HG03135 (cell line): ENCODE measurements around the gene ALDH1A1.
"Not testable (repeated sequence)": the region's sequence is repeated elsewhere in the genome, so short reads cannot be mapped to it uniquely, and the experiment has no call there.

Source experiments
- ATAC-seq: cut with Tn5 transposase; IDR thresholded peaks from one replicate; pipeline ENCODE4 v1.9.1; 2021; ENCODE audit warnings: mild to moderate bottlenecking, moderate library complexity; ENCODE audit not compliant: unreplicated experiment

Gene ALDH1A1

GRCh38 chr9:72943844-72944462 is 8.9 kb downstream of the ALDH1A1 start:
- ATAC-seq: no peak

DNA sequence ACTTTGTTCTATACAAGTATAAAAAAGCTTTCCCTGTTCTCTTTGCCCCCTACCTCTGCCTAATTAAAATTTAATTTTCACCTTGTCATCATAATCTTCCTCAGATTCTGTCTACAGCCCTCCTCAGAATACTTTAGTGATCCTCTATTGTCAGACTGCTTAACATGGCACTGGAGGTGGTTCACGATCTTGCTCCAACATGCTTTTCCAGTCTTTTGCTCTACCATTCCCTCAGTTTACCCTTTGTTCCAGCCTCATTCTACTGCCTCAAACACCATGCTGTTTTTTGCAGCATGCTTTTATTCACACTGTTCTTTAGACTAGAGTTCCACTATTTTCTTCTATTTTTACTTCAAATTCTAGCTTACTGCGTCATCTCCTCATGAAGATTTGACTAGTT is 10.4 kb downstream of the ALDH1A1 start:
- no peak for ATAC-seq

GRCh38 chr9:72939581-72939980 is 13.3 kb downstream of the ALDH1A1 start:
- ATAC-seq: not testable (repeated sequence)

DNA sequence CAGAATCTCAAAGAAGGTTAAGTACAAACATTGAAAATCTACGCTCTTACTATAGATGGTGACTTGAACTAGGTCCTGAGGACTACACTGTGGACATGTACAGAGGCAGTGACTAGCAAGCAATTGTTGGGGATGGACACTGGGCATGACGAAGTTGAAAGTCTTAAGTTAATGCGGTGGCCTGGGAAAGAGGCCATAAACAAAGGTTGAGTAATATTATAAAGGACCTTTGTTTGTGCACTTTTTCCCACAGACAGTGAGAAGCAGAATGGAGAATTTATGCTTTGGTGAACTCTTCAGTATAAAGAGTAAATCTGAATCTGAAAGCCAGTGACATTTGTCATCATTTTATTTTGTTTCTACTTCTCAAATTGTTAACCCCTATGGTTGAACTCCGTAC is 15.3 kb downstream of the ALDH1A1 start:
- ATAC-seq: no peak

GRCh38 chr9:72936679-72937078 is 16.2 kb downstream of the ALDH1A1 start:
- no peak for ATAC-seq

- no peak for ATAC-seq
Observed at GRCh38 chr9:72936266-72936665, 16.6 kb downstream of the ALDH1A1 start.

- ATAC-seq: no peak
Observed at GRCh38 chr9:72935595-72935994, 17.3 kb downstream of the ALDH1A1 start.

DNA sequence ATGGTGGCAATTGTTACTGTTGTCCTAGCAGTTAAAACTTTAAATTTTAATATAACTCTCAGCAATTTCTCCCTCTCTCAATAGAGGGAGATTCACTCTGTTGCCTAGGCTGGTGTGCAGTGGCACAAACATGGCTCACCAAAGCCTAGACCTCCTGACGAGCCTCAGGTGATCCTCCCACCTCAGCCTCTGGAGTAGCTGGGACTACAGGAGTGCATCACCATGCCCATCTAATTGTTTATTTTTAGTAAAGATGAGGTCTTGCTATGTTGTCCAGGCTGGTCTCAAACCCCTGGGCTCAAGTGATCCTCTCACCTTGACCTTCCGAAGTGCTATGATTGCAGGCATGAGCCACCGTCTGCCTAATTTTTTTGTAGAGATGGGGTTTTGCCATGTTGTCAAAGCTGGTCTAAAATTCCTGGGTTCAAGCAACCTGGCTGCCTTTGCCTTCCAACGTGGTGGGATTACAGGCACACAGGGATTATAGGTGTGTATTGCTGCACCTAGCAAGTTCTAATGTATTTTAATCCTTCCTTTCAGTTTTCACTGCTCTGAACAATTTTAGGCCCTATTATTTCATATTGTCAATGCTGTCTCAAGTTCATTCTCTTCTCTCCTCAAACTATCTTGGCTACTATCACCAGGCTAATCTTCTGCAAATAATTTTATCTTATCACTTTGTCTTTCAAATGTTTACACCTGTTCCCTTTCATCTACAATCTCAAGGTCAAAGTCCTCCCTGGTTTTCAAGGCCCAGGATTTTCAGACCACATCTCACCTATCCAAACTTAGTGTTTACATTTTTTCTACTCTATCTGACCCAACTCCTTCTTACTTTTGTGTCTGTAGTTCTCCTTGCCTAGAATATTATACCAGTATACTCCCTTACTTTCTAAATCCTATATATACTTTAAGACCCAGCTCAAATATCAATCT is 18.9 kb downstream of the ALDH1A1 start:
- no peak for ATAC-seq

DNA sequence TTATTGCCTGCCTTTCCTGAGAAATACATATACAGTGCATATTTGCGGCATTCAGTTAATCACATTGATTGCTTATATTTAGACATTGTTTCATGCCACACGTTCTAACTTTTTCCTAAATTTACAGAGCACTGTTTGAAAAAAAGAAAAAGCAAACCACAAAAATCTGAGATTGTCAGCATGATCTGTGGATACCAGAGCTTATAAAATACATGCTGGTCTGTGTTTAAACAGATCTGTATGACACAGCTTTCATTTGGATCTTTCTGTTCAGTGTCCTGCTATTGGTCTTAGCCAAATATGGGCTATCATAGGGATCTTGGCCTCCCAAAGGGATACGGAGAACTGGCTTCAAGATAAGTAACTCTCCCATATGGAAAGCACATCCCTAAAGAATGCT is 20.2 kb downstream of the ALDH1A1 start:
- no peak for ATAC-seq

DNA sequence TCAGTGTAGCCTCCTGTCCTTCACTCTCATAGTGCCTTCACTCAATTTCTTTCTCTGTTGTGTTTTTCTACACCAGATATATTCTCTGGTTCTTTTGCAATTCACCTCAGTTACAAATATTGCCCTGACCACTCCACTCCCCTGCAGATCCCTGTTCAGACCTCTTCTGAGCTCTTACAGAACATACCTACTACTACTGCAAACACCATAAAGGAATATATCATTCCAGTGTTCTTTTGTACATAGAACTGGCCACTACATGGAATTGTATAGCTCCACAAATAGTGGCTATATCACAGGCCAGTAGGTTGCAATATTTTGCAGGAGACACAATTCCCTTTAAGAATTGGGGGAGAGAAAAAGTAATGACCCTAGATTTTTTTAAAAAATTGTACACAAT is 21.0 kb downstream of the ALDH1A1 start:
- ATAC-seq: no peak

DNA sequence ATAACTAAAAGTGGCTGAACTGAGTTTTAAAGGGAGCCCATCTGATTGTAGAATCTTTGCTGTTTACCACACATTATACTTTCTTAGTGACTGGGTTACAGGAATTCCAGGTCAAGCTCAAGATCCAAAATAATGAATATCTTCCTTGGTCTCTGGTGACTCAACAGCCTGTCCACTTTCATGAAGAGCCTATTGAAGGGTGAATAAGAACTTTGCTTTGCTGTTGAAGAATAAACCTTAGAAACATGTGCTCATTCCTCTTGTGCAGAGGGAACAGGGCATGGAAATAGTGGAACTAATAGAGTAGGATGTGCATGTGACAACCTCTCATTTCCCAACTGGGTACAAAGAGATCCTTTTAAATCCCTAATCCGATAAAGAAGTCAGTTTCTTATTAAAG is 21.4 kb downstream of the ALDH1A1 start:
- no peak for ATAC-seq

GRCh38 chr9:72930828-72931227 is 22.0 kb downstream of the ALDH1A1 start:
- no peak for ATAC-seq

DNA sequence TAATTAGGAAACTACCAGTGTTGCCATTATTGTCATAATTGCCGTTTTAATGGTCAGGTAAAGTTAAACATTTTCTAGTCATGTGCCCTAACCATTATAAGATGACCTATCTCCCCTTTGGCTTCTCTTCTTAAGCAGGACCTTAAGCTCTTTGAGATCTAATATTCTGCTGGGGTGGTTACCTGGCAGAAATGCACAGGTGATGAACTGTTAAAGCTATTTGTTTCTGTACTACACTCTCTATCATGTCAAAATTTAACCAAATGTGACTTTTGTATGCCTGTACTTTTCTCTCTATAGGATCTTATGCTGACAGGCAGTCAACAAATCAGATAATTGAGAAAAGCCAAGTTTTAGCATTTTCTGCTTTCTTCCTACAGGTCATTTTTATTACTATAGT is 23.3 kb downstream of the ALDH1A1 start:
- no peak for ATAC-seq

GRCh38 chr9:72928042-72928507 is 24.8 kb downstream of the ALDH1A1 start:
- no peak for ATAC-seq

GRCh38 chr9:72926506-72926905 is 26.3 kb downstream of the ALDH1A1 start:
- ATAC-seq: no peak

DNA sequence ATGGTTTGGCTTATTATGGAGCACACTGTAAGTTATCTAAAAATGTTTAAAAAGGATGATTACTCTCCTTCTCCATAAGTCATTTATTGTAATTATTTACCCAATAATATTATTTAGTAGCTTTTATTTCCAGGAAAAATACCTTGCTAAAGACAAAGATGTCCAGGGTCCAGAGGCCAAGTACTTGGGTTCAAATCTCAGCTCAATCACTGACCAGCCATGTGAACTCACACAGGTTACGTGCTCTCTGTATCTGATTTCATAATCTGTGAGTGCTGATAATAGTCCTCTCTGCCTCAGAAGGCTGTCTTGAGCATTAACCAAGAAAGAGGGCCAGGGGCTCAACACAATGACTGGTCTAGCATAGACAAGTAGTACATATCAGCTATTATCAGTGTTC is 27.0 kb downstream of the ALDH1A1 start:
- ATAC-seq: no peak

DNA sequence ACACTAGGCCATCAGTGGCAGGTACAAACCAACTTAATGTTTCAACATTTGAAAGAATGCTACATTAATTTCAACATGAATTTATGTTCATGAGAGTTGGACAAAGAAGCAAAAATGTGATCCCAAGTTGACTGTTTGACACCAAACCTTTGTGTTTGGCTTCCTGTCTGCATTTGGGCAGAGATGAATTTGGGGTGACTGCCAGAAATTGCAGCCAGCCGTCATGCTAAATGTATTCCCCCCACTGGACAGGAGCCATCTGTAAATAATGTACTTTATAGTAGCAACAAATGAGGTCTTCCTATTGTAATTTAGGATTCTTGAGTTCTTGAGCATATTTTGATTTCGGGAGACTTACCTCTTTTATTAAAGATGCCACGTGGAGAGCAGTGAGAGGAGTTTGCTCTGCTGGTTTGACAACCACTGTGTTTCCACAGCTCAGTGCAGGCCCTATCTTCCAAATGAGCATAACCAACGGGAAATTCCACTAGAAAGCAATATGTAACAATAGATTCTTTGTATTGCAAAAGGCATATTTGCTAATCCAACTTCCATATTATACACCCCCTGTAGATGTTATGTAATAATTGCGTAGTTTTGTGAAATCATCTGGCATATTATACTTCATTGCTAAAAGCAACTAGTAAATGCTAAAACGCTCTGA is 27.6 kb downstream of the ALDH1A1 start:
- ATAC-seq: no peak

DNA sequence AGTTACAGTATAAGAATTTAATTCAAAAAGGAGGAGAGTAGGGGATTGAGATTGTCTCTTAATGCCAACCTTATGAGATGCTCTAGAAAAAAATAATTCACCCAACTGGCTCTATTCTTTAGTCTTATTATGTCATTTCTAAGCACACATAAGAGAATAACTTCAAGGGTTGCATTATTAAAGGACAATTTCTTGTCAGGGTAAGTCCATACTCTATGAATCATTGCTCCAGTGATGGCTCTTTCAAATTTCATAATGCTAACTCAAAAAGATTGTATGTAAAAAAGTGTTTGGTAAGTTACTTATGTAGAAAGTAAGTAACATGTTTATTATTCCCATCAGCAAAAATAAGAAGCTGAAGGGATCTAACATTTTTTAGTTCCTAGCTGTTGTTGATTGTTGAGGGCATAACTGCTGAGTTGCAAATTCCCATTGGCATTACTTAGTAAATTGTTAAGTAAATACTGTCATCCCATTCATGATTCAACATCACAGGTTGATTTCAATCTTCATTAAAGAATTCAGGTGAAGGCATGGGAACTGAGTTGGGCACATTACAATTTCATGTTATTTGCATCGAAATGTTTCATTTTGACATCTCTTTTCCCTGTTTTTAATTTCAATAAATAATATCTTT is 28.6 kb downstream of the ALDH1A1 start:
- ATAC-seq: no peak

GRCh38 chr9:72923077-72923476 is 29.8 kb downstream of the ALDH1A1 start:
- no peak for ATAC-seq

GRCh38 chr9:72921888-72922654 is 30.8 kb downstream of the ALDH1A1 start:
- ATAC-seq: no peak
